CD4-positive, alpha-beta T cell (primary cell): ENCODE measurements around the gene SMYD3. TPM values are rescaled to one million over a fixed set of nuclear protein-coding genes. Genes with fewer than 3 reads are reported as not detected.

ENCODE experiments used
- ATAC-seq: fragments of 200-7000 bp; cut with Tn5 transposase; one replicate; pipeline ENCODE4 v1.10.0; 2022; ENCODE audit warnings: mild to moderate bottlenecking; ENCODE audit not compliant: poor library complexity
- CTCF ChIA-PET: fragments of 350-600 bp; sonication (Branson Sonifier 250); formaldehyde crosslinking; loops from one replicate; lab custom pipeline; 2021; ENCODE audit warnings: antibody characterized with exemption, inconsistent platforms; lab: Charles Lee
- POLR2A ChIA-PET: fragments of 350-600 bp; sonication (Branson Sonifier 250); formaldehyde crosslinking; loops from one replicate; lab custom pipeline; 2021; ENCODE audit warnings: antibody characterized with exemption, inconsistent platforms; lab: Charles Lee
- DNase-seq, 14 experiments: peaks; one replicate each; pipeline ENCODE4 v3.0.0-alpha.2; 2013 to 2020; ENCODE audit warnings: mixed read lengths in 2 of 14
- H3K27ac ChIP-seq, 2 donors: one replicate each; pipeline versions ENCODE4 v1.5.1 to v1.7.0; 2013; ENCODE audit warnings: low read length in 2 of 2, low read depth in 1 of 2, mild to moderate bottlenecking in 1 of 2
- H3K27me3 ChIP-seq, 2 experiments: 1 replicate in 1 of 2; 2 replicates in 1 of 2; pipeline versions ENCODE4 v1.6.1 to v1.7.0; 2013; ENCODE audit warnings: low read length in 2 of 2, control low read depth in 1 of 2, mild to moderate bottlenecking in 1 of 2, moderate library complexity in 1 of 2; ENCODE audit not compliant: insufficient read depth in 2 of 2, control insufficient read depth in 1 of 2
- H3K36me3 ChIP-seq: one replicate; pipeline ENCODE4 v1.6.1; 2013; ENCODE audit warnings: low read length, control low read depth; ENCODE audit not compliant: insufficient read depth
- H3K4me1 ChIP-seq: one replicate; pipeline ENCODE4 v1.6.1; 2013; ENCODE audit warnings: low read length, control low read depth; ENCODE audit not compliant: insufficient read depth
- H3K4me3 ChIP-seq: one replicate; pipeline ENCODE4 v1.5.1; 2013; ENCODE audit warnings: mild to moderate bottlenecking, low read length, moderate library complexity
- H3K9me3 ChIP-seq, 2 experiments: 1 replicate in 1 of 2; 2 replicates in 1 of 2; pipeline versions ENCODE4 v1.6.1 to v1.7.0; 2013; ENCODE audit warnings: low read length in 2 of 2, mild to moderate bottlenecking in 2 of 2, control low read depth in 1 of 2, moderate library complexity in 1 of 2; ENCODE audit not compliant: control insufficient read depth in 1 of 2, insufficient read depth in 1 of 2
- H3K27ac Mint-ChIP-seq: one replicate; pipeline ENCODE4 v1.8.0; 2020; ENCODE audit warnings: mixed read lengths
- H3K27me3 Mint-ChIP-seq: one replicate; pipeline ENCODE4 v1.8.0; 2021; ENCODE audit warnings: mixed read lengths
- H3K36me3 Mint-ChIP-seq: one replicate; pipeline ENCODE4 v1.8.0; 2021; ENCODE audit warnings: low read depth, mixed read lengths
- H3K4me1 Mint-ChIP-seq: one replicate; pipeline ENCODE4 v1.8.0; 2021; ENCODE audit warnings: low read depth, mixed read lengths
- H3K4me3 Mint-ChIP-seq: one replicate; pipeline ENCODE4 v1.8.0; 2020; ENCODE audit warnings: mild to moderate bottlenecking, mixed read lengths
- H3K9me3 Mint-ChIP-seq: one replicate; pipeline ENCODE4 v1.8.0; 2020; ENCODE audit warnings: mixed read lengths
- intact Hi-C, 2 experiments: fragments of 100-400 bp; cut with DNase I in 1 of 2; cut with micrococcal nuclease in 1 of 2; formaldehyde crosslinking; loops; one replicate each; pipeline versions ENCODE4 v1.15.1 to v1.9.0; 2023 to 2025; cut with DNase I, micrococcal nuclease
- total RNA-seq, 174 experiments: library from RNA in 2 of 174; stranded (reverse) in 2 of 174; gene quantifications; one replicate each; pipeline ENCODE4 v1.2.3 and lab custom pipeline; 2021 to 2026
- TF ChIP-seq, protein P1 (sequence below): fragments of 200-600 bp; IDR thresholded peaks from one replicate; pipeline ENCODE4 v1.8.0; 2022; ENCODE audit warnings: antibody characterized with exemption, mild to moderate bottlenecking

Gene SMYD3
- total RNA-seq, 2 experiments from 2014 or later: 18.8 to 19.6 TPM

DNA sequence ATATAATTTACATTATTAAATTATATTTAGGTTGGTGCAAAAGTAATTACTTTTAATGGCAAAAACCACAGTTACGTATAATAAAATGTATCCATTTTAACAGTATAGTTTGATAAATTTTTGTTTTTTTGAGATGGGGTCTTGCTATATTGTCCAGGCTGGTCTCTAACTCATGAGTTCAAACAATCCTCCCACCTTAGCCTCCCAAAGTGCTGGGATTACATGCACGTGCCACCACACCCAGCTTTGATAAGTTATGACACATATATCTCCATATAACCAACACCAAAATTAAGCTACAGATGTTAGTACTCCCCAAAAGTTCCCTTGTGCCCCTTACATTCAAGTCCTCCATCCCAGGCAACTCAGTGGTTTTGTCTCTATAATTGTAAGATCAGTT lies 163.1 kb downstream of the SMYD3 start:
- POLR2A ChIA-PET: no interaction called here
- ATAC-seq (no peak), DNase-seq (no peak)
- H3K27me3 Mint-ChIP-seq: no peaks in the 10 kb centered on the region
- TF ChIP-seq, protein P1, sequence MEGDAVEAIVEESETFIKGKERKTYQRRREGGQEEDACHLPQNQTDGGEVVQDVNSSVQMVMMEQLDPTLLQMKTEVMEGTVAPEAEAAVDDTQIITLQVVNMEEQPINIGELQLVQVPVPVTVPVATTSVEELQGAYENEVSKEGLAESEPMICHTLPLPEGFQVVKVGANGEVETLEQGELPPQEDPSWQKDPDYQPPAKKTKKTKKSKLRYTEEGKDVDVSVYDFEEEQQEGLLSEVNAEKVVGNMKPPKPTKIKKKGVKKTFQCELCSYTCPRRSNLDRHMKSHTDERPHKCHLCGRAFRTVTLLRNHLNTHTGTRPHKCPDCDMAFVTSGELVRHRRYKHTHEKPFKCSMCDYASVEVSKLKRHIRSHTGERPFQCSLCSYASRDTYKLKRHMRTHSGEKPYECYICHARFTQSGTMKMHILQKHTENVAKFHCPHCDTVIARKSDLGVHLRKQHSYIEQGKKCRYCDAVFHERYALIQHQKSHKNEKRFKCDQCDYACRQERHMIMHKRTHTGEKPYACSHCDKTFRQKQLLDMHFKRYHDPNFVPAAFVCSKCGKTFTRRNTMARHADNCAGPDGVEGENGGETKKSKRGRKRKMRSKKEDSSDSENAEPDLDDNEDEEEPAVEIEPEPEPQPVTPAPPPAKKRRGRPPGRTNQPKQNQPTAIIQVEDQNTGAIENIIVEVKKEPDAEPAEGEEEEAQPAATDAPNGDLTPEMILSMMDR: no peak
- no peak overlapping the region for H3K4me3 ChIP-seq
- H3K27ac ChIP-seq: no peak overlapping the region
- H3K4me1 Mint-ChIP-seq: no peaks in the 10 kb centered on the region
- intact Hi-C loops: no loop called here
- CTCF ChIA-PET: no interaction called here
- peaks cover 63% of the 10 kb centered on the region for H3K36me3 Mint-ChIP-seq
- no peaks in the 10 kb centered on the region for H3K36me3 ChIP-seq
- H3K27ac Mint-ChIP-seq: no peak overlapping the region
- H3K9me3 ChIP-seq: peaks cover 0 to 14% of the 10 kb centered on the region in 2 experiments
- no peak overlapping the region for H3K4me3 Mint-ChIP-seq
- peaks cover 4% of the 10 kb centered on the region for H3K9me3 Mint-ChIP-seq
- H3K27me3 ChIP-seq: no peaks in the 10 kb centered on the region
- no peaks in the 10 kb centered on the region for H3K4me1 ChIP-seq

DNA sequence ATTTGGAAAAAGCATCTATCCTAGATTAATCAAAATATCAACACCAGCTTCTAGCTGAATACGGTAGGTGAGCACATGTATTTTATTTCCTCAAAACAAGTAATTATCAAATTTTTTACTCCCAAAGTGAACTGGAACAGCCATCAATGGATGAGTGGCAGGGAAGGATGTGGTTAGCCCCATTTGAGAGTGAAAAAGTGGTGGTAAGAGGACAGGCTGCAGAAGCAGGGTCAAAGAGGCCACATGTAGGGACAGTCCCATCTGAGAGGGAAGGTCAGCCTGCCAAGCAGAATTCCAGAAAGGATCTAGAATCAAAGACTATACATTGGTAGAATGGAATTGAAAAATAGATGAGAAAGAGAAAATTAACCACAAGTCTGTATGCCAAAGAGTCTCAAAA lies 163.8 kb downstream of the SMYD3 start:
- H3K36me3 ChIP-seq: no peaks in the 10 kb centered on the region
- peaks cover 0 to 14% of the 10 kb centered on the region in 2 experiments for H3K9me3 ChIP-seq
- H3K4me1 ChIP-seq: no peaks in the 10 kb centered on the region
- DNase-seq (no peak), ATAC-seq (no peak)
- peaks cover 57% of the 10 kb centered on the region for H3K36me3 Mint-ChIP-seq
- no peaks in the 10 kb centered on the region for H3K27me3 ChIP-seq
- no peak overlapping the region for H3K4me3 ChIP-seq
- H3K27ac Mint-ChIP-seq: no peak overlapping the region
- CTCF ChIA-PET: no interaction called here
- peaks cover 4% of the 10 kb centered on the region for H3K9me3 Mint-ChIP-seq
- H3K27me3 Mint-ChIP-seq: no peaks in the 10 kb centered on the region
- intact Hi-C loops: no loop called here
- H3K4me1 Mint-ChIP-seq: no peaks in the 10 kb centered on the region
- H3K4me3 Mint-ChIP-seq: no peak overlapping the region
- H3K27ac ChIP-seq: no peak overlapping the region
- TF ChIP-seq, protein P1: no peak
- POLR2A ChIA-PET: no interaction called here

DNA sequence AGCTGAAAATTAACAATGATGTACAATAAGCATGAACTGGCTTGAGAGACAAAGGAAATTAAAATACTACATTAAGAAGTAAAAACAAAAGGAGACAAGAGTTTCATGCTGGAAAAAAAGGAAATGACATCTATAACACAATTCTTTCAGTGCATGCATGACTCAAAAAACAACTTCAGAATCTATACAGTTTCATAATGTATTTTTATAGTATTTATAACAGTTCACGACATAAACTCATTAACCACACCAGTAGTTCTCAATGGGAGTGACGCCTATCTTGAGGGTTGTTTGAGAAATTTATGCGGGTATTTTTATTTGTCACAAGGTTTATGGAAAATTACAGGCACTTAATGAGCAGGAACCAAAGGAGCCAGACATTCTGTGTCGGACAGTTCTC lies 168.5 kb downstream of the SMYD3 start:
- Histone ChIP-seq H3K9me3 (peaks cover 0 to 2% of the 10 kb centered on the region in 2 experiments), H3K36me3 (peaks cover 8% of the 10 kb centered on the region), H3K27ac (no peak overlapping the region), H3K4me3 (no peak overlapping the region), H3K27me3 (no peaks in the 10 kb centered on the region), H3K4me1 (no peaks in the 10 kb centered on the region)
- no peak for DNase-seq
- Mint-ChIP-seq H3K4me1 (no peaks in the 10 kb centered on the region), H3K4me3 (no peak overlapping the region), H3K36me3 (peaks cover 44% of the 10 kb centered on the region), H3K27me3 (no peaks in the 10 kb centered on the region), H3K9me3 (peaks cover 2% of the 10 kb centered on the region), H3K27ac (no peak overlapping the region)
- no peak for ATAC-seq
- POLR2A ChIA-PET: no interaction called here
- CTCF ChIA-PET: no interaction called here
- TF ChIP-seq, protein P1: no peak
- intact Hi-C loops: no loop called here
